Measurements from ENCODE around the gene GMPPA.
A peak's percentile ranks its signal among the peaks of the same experiment; 100 is the strongest.

Gene GMPPA

DNA sequence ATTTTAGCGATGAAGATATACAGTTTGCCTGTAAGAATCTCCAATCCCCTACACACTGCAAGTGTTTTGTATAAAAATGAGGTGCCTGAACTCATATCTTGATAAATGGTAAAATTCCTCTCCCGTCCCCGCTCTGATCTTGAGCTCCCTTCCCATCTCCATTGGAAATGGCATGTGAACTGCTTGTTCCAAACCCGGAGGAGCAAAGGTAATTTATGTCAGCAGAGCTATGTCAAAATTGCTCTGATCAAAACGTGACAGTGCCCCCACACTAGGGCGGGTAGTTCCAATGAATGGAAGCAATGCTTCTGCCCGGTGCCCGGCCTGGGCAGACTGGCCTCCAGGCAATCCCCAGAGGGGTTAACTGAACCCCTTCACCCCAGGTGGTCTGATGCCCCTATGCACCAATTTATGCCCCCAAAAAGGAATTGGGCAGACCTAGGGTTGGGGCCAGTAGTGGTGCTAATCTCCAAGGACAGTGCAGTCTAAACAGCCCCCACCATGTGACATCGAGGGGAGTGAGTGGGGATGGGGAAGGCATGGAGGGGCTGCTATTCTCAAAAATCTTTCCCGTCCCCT, 3.6 kb upstream of the GMPPA start:
- no peak overlapping the region for H3K4me3 ChIP-seq (ENCODE audit: low read length)
- no peak for DNase-seq (ENCODE audit: low read depth)
- TF ChIP-seq, protein P1, sequence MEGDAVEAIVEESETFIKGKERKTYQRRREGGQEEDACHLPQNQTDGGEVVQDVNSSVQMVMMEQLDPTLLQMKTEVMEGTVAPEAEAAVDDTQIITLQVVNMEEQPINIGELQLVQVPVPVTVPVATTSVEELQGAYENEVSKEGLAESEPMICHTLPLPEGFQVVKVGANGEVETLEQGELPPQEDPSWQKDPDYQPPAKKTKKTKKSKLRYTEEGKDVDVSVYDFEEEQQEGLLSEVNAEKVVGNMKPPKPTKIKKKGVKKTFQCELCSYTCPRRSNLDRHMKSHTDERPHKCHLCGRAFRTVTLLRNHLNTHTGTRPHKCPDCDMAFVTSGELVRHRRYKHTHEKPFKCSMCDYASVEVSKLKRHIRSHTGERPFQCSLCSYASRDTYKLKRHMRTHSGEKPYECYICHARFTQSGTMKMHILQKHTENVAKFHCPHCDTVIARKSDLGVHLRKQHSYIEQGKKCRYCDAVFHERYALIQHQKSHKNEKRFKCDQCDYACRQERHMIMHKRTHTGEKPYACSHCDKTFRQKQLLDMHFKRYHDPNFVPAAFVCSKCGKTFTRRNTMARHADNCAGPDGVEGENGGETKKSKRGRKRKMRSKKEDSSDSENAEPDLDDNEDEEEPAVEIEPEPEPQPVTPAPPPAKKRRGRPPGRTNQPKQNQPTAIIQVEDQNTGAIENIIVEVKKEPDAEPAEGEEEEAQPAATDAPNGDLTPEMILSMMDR (conservative IDR thresholded peaks at IDR 0.05; ENCODE audit: low read length): no peak

DNA sequence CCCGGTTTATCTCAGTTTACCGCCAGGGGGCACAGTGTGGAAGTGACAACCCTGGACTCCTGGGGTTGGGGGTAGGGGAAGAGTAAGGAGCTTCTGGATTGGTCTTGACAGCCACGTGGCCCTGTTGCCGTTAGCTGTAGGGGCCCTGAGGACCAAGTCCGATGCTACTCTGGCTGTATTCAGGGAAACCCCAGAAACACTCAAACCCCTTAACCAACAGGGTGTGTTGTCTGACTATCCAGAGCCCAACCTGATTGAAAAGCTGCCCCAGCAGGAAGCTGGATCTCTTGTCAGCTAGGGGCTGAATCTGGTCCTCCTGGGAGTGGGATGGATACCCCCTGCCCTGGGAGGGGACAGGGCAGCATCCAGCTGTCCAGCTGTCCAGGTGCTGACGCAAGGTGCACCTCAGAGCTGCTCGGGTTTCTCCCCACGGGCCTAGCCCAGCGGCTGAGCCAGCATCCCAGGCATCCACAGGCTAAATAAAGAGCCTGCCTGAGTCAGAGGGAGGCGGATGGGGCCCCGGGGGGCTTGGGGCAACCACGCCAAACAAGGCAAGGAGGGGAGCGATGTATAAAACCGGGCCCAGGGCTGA, 3.1 kb upstream of the GMPPA start:
- DNase-seq (ENCODE audit: low read depth): peak; percentile 70
- TF ChIP-seq, protein P1 (conservative IDR thresholded peaks at IDR 0.05; ENCODE audit: low read length): peak; percentile 66
- H3K4me3 ChIP-seq (ENCODE audit: low read length): no peak overlapping the region

GRCh38 chr2:219496247-219496824, 2.4 kb upstream of the GMPPA start:
- no peak overlapping the region for H3K4me3 ChIP-seq (ENCODE audit: low read length)
- DNase-seq (ENCODE audit: low read depth): no peak
- TF ChIP-seq, protein P1 (conservative IDR thresholded peaks at IDR 0.05; ENCODE audit: low read length): no peak

GRCh38 chr2:219496825-219497494, 1.7 kb upstream of the GMPPA start:
- DNase-seq (ENCODE audit: low read depth): no peak
- H3K4me3 ChIP-seq (ENCODE audit: low read length): no peak overlapping the region

GRCh38 chr2:219497495-219498279, 1.0 kb upstream of the GMPPA start:
- DNase-seq (ENCODE audit: low read depth): peak; percentile 84
- TF ChIP-seq, protein P1 (conservative IDR thresholded peaks at IDR 0.05; ENCODE audit: low read length): no peak
- peak overlapping the region; percentile 83 for H3K4me3 ChIP-seq (ENCODE audit: low read length)

More at GRCh38 chr2:219496825-219497494, 1.7 kb upstream of the GMPPA start:
- TF ChIP-seq, protein P1 (conservative IDR thresholded peaks at IDR 0.05; ENCODE audit: low read length): no peak

DNA sequence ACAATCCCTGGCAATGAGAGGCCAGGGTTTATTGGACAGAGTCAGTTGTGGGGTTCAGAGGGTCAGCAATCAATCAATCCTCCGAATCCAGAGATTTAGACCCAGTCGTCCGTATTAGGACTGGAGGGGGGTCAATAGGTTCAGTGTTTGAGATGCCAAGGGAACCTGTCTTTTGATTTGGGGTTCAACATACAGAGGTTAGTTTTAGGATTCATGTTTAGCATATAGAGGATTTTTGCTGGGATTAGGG, 292 bp downstream of the GMPPA start:
- no peak for DNase-seq (ENCODE audit: low read depth)
- TF ChIP-seq, protein P1 (conservative IDR thresholded peaks at IDR 0.05; ENCODE audit: low read length): no peak
- H3K4me3 ChIP-seq (ENCODE audit: low read length): peak overlapping the region; percentile 89
